Hepatocyte (in vitro differentiated cells): ENCODE measurements around the gene PSMB7. TPM values are rescaled to one million over a fixed set of nuclear protein-coding genes. Genes with fewer than 3 reads are reported as not detected.

Experiments
- DNase-seq: peaks from one replicate; pipeline ENCODE4 v3.0.0-alpha.2; 2016; ENCODE audit warnings: low spot score
- H2AFZ ChIP-seq: fragments of 200-600 bp; sonication (generic); 2 replicates; pipeline ENCODE4 v1.6.0; 2016; ENCODE audit warnings: antibody characterized with exemption, mild to moderate bottlenecking
- H3K27ac ChIP-seq: fragments of 200-600 bp; sonication (generic); 2 replicates; pipeline ENCODE4 v1.5.1; 2016; ENCODE audit warnings: mild to moderate bottlenecking
- H3K27me3 ChIP-seq: fragments of 200-600 bp; sonication (generic); 2 replicates; pipeline ENCODE4 v1.6.1; 2016
- H3K36me3 ChIP-seq: fragments of 200-600 bp; sonication (generic); replicated peaks from 2 replicates; pipeline ENCODE4 v1.5.1; 2016; ENCODE audit warnings: low read depth; ENCODE audit not compliant: insufficient read depth
- H3K4me1 ChIP-seq: fragments of 200-600 bp; sonication (generic); 2 replicates; pipeline ENCODE4 v1.5.1; 2016; ENCODE audit warnings: mild to moderate bottlenecking, moderate library complexity; ENCODE audit not compliant: insufficient read depth
- H3K4me2 ChIP-seq: fragments of 200-600 bp; sonication (generic); 2 replicates; pipeline ENCODE4 v1.6.0; 2016
- H3K4me3 ChIP-seq: fragments of 200-600 bp; sonication (generic); 2 replicates; pipeline ENCODE4 v1.5.1; 2016; ENCODE audit warnings: mild to moderate bottlenecking
- H3K79me2 ChIP-seq: fragments of 200-600 bp; sonication (generic); 2 replicates; pipeline ENCODE4 v1.6.0; 2017; ENCODE audit warnings: mild to moderate bottlenecking
- H3K9me2 ChIP-seq: fragments of 200-600 bp; sonication (generic); replicated peaks from 2 replicates; pipeline ENCODE4 v1.6.0; 2017; ENCODE audit warnings: mild to moderate bottlenecking; ENCODE audit not compliant: insufficient read depth
- H3K9me3 ChIP-seq: fragments of 200-600 bp; sonication (generic); 2 replicates; pipeline ENCODE4 v1.5.1; 2016; ENCODE audit warnings: low read depth, mild to moderate bottlenecking
- H4K20me1 ChIP-seq: fragments of 200-600 bp; sonication (generic); 2 replicates; pipeline ENCODE4 v1.6.0; 2016; ENCODE audit warnings: mild to moderate bottlenecking; ENCODE audit not compliant: insufficient read depth, poor library complexity, severe bottlenecking
- EZH2 ChIP-seq: fragments of 200-600 bp; sonication (generic); IDR thresholded peaks from 2 replicates; pipeline ENCODE4 v1.6.1; 2016; ENCODE audit warnings: antibody characterized with exemption, mild to moderate bottlenecking, borderline replicate concordance
- EZH2phosphoT487 ChIP-seq: fragments of 200-600 bp; sonication (generic); IDR thresholded peaks from one replicate; pipeline ENCODE4 v1.6.1; 2018; ENCODE audit warnings: antibody characterized with exemption, mild to moderate bottlenecking, low read depth, moderate library complexity; ENCODE audit not compliant: unreplicated experiment, severe bottlenecking
- WGBS: methylation state at CpG from one replicate; pipeline ENCODE4 v1.1.6; 2016; ENCODE audit warnings: low lambda C conversion rate; ENCODE audit errors: missing lambda C conversion rate; 5-methylcytosine and 5-hydroxymethylcytosine counted together
- polyA plus RNA-seq: library from polyadenylated mRNA; unstranded; fragments of >200 nt; fragmentation: Nextera tagmentation; extraction: Ambion mirVana; gene quantifications from 2 replicates; pipeline ENCODE4 v1.2.1, GENCODE V29; 2016
- total RNA-seq: library from RNA; depleted of rRNA; stranded (reverse); fragments of >200 nt; gene quantifications from 2 replicates; pipeline ENCODE4 v1.2.3, GENCODE V29; 2014
- TF ChIP-seq, protein P1 (sequence below): fragments of 200-600 bp; sonication (generic); IDR thresholded peaks from 2 replicates; pipeline ENCODE4 v1.5.1; 2016; ENCODE audit warnings: antibody characterized with exemption, mild to moderate bottlenecking; ENCODE audit not compliant: poor library complexity

The PSMB7 gene
- total and polyA plus RNA-seq, 2 experiments from 2014 or later = 189 to 197 TPM

DNA sequence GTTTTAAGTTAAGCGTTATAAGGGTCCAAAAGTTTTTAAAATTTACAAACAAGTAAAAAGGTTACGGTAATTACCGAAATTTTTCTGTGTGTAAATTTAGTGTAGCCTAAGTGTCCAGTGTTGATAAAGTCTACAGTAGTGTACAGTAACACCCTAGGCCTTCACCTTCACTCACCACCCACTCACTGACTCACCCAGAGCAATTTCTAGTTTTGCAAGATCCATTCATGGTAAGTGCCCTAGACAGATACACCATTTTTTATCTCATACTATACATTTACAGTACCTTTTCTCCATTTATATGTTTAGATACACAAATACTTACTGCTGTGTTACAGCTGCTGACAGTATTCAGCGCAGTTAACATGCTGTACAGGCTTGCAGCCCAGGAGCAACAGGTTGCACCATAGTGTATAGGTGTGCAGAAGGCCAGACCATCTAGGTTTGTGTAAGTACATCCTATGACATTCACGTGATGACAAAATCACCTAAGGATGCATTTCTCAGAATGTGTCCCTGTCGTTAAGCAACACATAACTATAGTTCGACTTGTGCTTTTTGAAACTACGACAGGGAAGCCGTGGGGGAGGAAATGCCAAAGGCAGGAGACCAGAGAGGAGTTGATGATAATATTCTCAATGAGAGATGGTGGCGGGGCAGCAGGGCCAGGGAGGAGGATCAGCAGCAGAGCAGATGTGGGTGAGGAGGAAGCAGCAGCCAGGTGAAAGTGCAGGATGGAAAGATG is 48.6 kb downstream of the PSMB7 start:
- Histone ChIP-seq H3K9me2 (no peaks in the 10 kb centered on the region), H4K20me1 (peaks cover 34% of the 10 kb centered on the region), H2AFZ (no peak overlapping the region), H3K4me3 (no peak overlapping the region), H3K4me1 (no peaks in the 10 kb centered on the region), H3K27ac (no peak overlapping the region), H3K4me2 (no peak overlapping the region), H3K36me3 (no peaks in the 10 kb centered on the region), H3K79me2 (peaks cover 65% of the 10 kb centered on the region), H3K27me3 (no peaks in the 10 kb centered on the region), H3K9me3 (no peaks in the 10 kb centered on the region)
- WGBS = 95% methylated on average over 10 of the region's 10 CpGs
- TF ChIP-seq EZH2 (no peak), EZH2phosphoT487 (no peak)
- TF ChIP-seq, protein P1, sequence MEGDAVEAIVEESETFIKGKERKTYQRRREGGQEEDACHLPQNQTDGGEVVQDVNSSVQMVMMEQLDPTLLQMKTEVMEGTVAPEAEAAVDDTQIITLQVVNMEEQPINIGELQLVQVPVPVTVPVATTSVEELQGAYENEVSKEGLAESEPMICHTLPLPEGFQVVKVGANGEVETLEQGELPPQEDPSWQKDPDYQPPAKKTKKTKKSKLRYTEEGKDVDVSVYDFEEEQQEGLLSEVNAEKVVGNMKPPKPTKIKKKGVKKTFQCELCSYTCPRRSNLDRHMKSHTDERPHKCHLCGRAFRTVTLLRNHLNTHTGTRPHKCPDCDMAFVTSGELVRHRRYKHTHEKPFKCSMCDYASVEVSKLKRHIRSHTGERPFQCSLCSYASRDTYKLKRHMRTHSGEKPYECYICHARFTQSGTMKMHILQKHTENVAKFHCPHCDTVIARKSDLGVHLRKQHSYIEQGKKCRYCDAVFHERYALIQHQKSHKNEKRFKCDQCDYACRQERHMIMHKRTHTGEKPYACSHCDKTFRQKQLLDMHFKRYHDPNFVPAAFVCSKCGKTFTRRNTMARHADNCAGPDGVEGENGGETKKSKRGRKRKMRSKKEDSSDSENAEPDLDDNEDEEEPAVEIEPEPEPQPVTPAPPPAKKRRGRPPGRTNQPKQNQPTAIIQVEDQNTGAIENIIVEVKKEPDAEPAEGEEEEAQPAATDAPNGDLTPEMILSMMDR = no peak
- DNase-seq = no peak

DNA sequence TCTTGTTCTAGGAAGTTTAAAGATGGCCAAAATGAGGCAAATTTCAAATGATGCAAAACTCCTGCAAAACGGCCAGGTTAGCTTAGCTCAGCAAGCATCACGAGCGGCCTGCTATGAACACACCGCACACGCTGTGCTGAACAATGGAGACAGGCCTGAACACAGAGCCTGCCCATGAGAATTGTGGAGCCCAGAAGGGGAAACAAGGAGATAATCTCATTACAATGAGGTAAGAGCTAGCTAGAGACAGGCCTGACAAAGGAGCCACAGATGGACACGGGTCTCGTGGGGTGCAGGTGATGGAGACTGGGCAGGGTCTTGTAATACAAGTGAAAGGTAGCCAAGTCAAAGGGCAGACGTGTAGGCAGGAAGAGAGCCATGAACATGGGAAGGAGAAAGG is 50.2 kb downstream of the PSMB7 start:
- H3K9me3 ChIP-seq = no peaks in the 10 kb centered on the region
- 92% methylated on average over 8 of the region's 8 CpGs for WGBS
- no peak for DNase-seq

DNA sequence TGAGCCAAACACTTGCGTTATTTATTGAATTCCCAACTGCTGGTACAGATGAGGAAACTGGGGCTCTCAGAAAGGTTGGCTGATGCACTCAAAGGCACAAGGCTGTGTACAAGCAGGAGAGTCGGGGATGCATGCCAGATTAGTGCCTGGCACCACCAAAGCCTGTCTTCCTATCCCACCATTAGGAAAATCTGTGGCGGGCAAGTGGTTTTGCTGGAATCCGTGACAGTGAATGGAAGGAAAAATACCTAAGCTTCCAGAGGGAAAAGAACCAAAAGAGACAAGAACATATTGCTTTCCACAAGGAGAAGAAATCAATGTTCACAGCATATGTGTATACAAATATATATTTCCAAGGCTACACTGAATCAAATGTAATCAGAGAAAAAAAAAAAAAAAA is 51.1 kb downstream of the PSMB7 start:
- peaks cover 47% of the 10 kb centered on the region for H4K20me1 ChIP-seq
- no peaks in the 10 kb centered on the region for H3K9me2 ChIP-seq
- no peak overlapping the region for H3K4me3 ChIP-seq
- H3K79me2 ChIP-seq = peaks cover 64% of the 10 kb centered on the region
- no peaks in the 10 kb centered on the region for H3K36me3 ChIP-seq
- 94% methylated on average over 4 of the region's 4 CpGs for WGBS
- no peaks in the 10 kb centered on the region for H3K4me1 ChIP-seq
- DNase-seq = no peak
- H2AFZ ChIP-seq = no peak overlapping the region
- no peaks in the 10 kb centered on the region for H3K9me3 ChIP-seq
- no peak overlapping the region for H3K4me2 ChIP-seq
- H3K27ac ChIP-seq = no peak overlapping the region
- no peaks in the 10 kb centered on the region for H3K27me3 ChIP-seq
- TF ChIP-seq EZH2 (no peak), EZH2phosphoT487 (no peak)
- TF ChIP-seq, protein P1 = no peak

More for the DNA sequence above, 50.2 kb downstream of the PSMB7 start:
- Histone ChIP-seq H3K4me1 (no peaks in the 10 kb centered on the region), H3K27ac (no peak overlapping the region), H2AFZ (no peak overlapping the region), H3K4me3 (no peak overlapping the region), H3K27me3 (no peaks in the 10 kb centered on the region), H3K79me2 (peaks cover 66% of the 10 kb centered on the region), H3K9me2 (no peaks in the 10 kb centered on the region), H3K4me2 (no peak overlapping the region), H3K36me3 (no peaks in the 10 kb centered on the region), H4K20me1 (peaks cover 38% of the 10 kb centered on the region)
- TF ChIP-seq, protein P1 = no peak
- TF ChIP-seq EZH2phosphoT487 (no peak), EZH2 (no peak)
